HPDE6-E6E7 (cell line): ENCODE data around the gene MTMR11.
"Not testable (repeated sequence)": the region's sequence is repeated elsewhere in the genome, so short reads cannot be mapped to it uniquely, and the experiment has no call there.

Experiments
- DNase-seq: peaks from one replicate; pipeline ENCODE4 v3.0.0; 2011; ENCODE audit warnings: missing footprints; ENCODE audit errors: extremely low spot score

Gene MTMR11

DNA sequence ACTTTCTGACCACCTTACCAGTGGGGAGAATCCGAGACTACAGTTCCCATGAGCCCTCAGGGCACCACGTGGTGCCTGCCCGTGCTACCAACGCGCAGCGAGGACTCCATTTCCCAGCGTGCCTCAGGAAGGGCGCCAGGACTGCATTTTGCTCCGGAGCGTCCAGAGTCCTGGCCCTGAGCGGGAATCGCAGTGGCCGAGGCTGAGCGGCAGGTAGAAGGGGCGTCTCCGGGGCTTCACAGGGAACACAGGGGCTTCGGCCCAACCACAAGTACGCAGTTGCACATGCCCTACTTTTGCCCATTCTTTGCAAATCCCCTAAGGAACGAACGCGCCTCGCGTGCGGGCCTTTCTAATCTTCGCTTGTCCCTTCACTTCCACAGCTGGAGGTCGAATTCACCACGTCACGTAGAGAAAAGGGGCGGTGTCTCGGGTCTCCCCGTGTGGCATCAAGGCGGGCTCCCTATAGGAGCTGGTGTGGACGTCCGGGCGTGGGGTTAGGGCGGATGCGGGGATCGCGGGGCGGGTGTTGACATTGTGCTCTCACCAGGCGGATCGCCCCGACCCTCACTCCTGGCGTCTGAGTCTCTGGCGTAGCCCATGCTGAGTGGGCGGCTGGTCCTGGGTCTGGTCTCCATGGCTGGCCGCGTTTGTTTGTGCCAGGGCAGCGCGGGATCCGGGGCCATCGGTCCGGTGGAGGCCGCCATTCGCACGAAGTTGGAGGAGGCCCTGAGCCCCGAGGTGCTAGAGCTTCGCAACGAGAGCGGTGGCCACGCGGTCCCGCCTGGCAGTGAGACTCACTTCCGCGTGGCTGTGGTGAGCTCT is 37.0 kb downstream of the MTMR11 start, which contains the start of gene BOLA1:
BOLA1 (plus strand) TSS at position 109 of the 825 bp plus-strand sequence; CDS start at position 601, 492 bp downstream.
- DNase-seq = peak; percentile 96

GRCh38 chr1:149896575-149896974 is 40.1 kb downstream of the MTMR11 start:
- DNase-seq = no peak

DNA sequence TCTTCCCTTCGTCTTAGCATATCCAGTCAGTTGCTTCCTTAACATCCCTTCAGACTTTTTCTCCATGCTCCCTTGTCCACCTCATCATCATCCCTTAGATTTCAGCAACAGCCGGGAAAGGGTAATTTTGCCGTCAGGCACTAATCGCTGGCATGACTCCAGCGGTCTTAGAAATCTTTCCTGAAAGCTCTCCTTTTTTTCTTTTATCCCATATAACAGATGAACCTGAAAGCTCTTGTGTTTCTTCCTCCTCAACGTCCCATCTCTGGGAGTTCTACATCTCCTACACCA is 47.7 kb downstream of the MTMR11 start:
- DNase-seq = no peak

DNA sequence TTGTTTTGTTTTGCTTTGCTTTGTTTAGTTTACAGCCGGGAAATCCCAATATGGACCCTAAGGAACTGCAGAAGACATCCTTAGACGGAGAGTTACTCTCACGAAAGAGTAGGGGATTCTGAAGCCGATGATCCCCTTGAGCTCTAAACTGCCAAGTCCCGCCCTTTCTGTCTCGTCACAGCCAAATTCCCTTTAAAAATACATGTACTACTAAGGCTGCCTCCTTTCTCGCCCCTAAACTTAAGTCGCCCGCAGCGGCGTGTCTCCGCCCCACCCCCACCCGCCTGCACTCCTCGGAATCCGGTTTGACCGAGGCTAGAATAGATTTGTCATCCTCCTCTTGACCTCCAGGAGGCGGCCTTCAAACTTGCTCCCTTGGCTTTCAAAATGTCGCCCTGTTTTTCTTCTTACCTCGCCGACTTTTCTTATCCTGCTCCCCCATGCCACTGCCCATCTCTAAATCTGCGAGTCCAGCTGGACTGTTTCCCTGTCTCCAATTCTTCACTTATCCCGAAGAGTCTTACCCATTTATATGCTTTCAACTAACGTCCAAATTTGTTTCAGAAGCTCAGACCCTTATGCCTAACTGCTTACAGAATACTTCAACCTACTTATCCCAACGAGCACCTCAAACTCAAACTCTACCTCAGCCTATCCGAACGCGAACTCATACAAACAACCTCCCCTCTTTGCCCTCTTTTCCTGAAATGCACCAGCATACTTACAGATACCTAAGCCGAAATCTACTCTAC is 48.3 kb downstream of the MTMR11 start:
- peak; percentile 64 for DNase-seq

DNA sequence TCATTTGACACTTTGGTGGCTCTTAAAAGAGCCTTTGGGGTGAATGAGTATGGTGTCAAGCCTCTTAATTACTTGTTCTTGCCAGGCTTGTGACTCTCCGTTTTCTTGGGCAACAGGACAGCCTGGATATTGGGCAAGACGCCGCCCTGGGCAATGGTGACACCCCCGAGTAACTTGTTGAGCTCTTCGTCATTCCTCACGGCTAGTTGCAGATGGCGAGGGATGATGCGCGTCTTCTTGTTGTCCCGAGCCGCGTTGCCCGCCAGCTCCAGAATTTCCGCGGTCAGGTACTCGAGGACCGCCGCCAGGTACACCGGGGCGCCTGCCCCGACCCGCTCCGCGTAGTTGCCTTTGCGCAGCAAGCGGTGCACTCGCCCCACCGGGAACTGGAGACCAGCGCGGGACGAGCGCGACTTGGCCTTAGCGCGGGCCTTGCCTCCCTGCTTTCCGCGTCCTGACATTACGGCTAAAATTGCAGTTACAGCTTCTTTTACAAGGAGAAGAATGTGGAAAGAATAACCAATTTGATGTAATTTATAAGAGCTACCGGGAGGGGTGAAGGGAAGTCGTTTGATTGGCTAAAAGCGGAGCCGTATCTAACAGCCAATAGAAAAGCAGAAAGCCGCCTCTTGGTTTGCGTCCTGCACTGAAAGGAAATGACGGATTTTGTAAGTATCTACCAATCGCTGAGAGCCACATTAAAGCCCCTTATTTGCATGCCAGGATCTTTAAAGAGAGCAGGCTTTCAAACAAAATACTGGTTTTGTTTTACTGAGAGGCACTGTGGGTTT is 49.0 kb downstream of the MTMR11 start:
- DNase-seq = peak; percentile 78

DNA sequence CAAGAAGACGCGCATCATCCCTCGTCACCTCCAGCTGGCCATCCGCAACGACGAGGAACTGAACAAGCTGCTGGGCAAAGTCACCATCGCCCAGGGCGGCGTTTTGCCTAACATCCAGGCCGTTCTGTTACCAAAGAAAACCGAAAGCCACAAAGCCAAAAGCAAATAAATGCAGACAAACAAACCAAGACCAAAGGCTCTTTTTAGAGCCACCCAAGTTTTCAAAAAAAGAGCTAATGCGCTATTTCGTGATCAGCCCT is 49.6 kb downstream of the MTMR11 start:
- not testable (repeated sequence) for DNase-seq

- peak; percentile 87 for DNase-seq
Measured at GRCh38 chr1:149886396-149887195, 50.1 kb downstream of the MTMR11 start.

GRCh38 chr1:149886121-149886395 is 50.6 kb downstream of the MTMR11 start:
- DNase-seq = not testable (repeated sequence)

GRCh38 chr1:149885339-149886120 is 51.1 kb downstream of the MTMR11 start:
- no peak for DNase-seq

GRCh38 chr1:149884433-149885338 is 52.0 kb downstream of the MTMR11 start:
- DNase-seq = no peak

GRCh38 chr1:149883598-149884247 is 53.0 kb downstream of the MTMR11 start:
- no peak for DNase-seq

GRCh38 chr1:149881876-149882275 is 54.8 kb downstream of the MTMR11 start:
- DNase-seq = no peak

DNA sequence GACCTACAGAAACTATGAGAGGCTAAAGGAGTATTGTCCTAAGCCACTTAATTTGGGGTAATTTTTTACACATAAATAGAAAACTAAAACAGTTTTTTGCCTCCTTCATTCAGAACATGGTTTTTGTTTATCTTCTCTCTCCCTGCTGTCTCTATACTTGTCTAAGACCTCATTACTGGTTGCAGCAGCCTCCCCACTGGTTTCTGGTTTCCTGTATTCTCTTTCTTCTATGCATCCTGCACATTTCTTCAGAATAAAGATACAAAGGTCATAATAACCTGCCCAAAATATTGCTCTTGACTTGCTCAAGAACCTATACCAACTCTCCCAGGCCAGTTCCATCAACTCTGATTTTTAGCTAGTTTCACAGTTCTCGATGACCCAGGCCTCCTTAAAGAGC is 57.1 kb downstream of the MTMR11 start:
- no peak for DNase-seq
